Left kidney (tissue), 2 donors: Measurements from ENCODE around the gene MKRN2. TPM values are rescaled to one million over a fixed set of nuclear protein-coding genes. Genes with fewer than 3 reads are reported as not detected.
"Not testable (repeated sequence)": the region's sequence is repeated elsewhere in the genome, so short reads cannot be mapped to it uniquely, and the experiment has no call there.

Source experiments
- DNase-seq: peaks from one replicate; pipeline ENCODE4 v3.0.0-alpha.2; 2013
- polyA plus RNA-seq: library from polyadenylated mRNA; unstranded; fragments of 120-200 nt; gene quantifications from one replicate; pipeline ENCODE4 v1.2.1, GENCODE V29; 2013; ENCODE audit not compliant: insufficient read length

Gene MKRN2
- polyA plus RNA-seq, 1 donor, result 52.3 TPM

- DNase-seq, result no peak
Measured at GRCh38 chr3:12585970-12586369, 29.1 kb downstream of the MKRN2 start.

GRCh38 chr3:12586403-12586802 is 29.5 kb downstream of the MKRN2 start:
- DNase-seq, result no peak

- no peak for DNase-seq
Measured at GRCh38 chr3:12588039-12589009, 31.4 kb downstream of the MKRN2 start.

- no peak for DNase-seq
Measured at GRCh38 chr3:12590096-12590495, 33.2 kb downstream of the MKRN2 start.

- no peak for DNase-seq
Measured at GRCh38 chr3:12591456-12591855, 34.6 kb downstream of the MKRN2 start.

- DNase-seq, result no peak
Measured at GRCh38 chr3:12591997-12592715, 35.3 kb downstream of the MKRN2 start.

GRCh38 chr3:12593473-12593872 is 36.6 kb downstream of the MKRN2 start:
- no peak for DNase-seq

- DNase-seq, result no peak
Measured at GRCh38 chr3:12598890-12599289, 42.0 kb downstream of the MKRN2 start.

- no peak for DNase-seq
Measured at GRCh38 chr3:12601072-12601471, 44.2 kb downstream of the MKRN2 start.

GRCh38 chr3:12603969-12604368 is 47.1 kb downstream of the MKRN2 start:
- DNase-seq, result no peak

GRCh38 chr3:12608376-12608775 is 51.5 kb downstream of the MKRN2 start:
- DNase-seq, result no peak

GRCh38 chr3:12611117-12611516 is 54.2 kb downstream of the MKRN2 start:
- DNase-seq, result no peak

GRCh38 chr3:12612514-12613226 is 55.8 kb downstream of the MKRN2 start:
- DNase-seq, result no peak

- DNase-seq, result no peak
Measured at GRCh38 chr3:12613250-12613649, 56.4 kb downstream of the MKRN2 start.

- no peak for DNase-seq
Measured at GRCh38 chr3:12615266-12615665, 58.4 kb downstream of the MKRN2 start.

- no peak for DNase-seq
Measured at GRCh38 chr3:12618426-12618825, 61.5 kb downstream of the MKRN2 start.

- DNase-seq, result no peak
Measured at GRCh38 chr3:12620305-12620704, 63.4 kb downstream of the MKRN2 start.

GRCh38 chr3:12620729-12621128 is 63.8 kb downstream of the MKRN2 start:
- DNase-seq, result no peak

GRCh38 chr3:12622335-12622734 is 65.4 kb downstream of the MKRN2 start:
- no peak for DNase-seq

- DNase-seq, result no peak
Measured at GRCh38 chr3:12624056-12624455, 67.2 kb downstream of the MKRN2 start.

GRCh38 chr3:12624964-12625363 is 68.1 kb downstream of the MKRN2 start:
- not testable (repeated sequence) for DNase-seq

- no peak for DNase-seq
Measured at GRCh38 chr3:12627370-12627769, 70.5 kb downstream of the MKRN2 start.

GRCh38 chr3:12628813-12629212 is 71.9 kb downstream of the MKRN2 start:
- DNase-seq, result no peak
